NCI-H446 treated with DMSO at 0.1 percent for 48 hours (cell line): ENCODE data around the gene ST3GAL3.

Experiments used
- DNase-seq: peaks from one replicate; lab custom pipeline; 2025; lab: John Stamatoyannopoulos, UW

ST3GAL3 gene

GRCh38 chr1:43878854-43879253, 171.5 kb downstream of the ST3GAL3 start:
- DNase-seq, result no peak

GRCh38 chr1:43879414-43879813, 172.1 kb downstream of the ST3GAL3 start:
- DNase-seq, result peak; percentile 69

DNA sequence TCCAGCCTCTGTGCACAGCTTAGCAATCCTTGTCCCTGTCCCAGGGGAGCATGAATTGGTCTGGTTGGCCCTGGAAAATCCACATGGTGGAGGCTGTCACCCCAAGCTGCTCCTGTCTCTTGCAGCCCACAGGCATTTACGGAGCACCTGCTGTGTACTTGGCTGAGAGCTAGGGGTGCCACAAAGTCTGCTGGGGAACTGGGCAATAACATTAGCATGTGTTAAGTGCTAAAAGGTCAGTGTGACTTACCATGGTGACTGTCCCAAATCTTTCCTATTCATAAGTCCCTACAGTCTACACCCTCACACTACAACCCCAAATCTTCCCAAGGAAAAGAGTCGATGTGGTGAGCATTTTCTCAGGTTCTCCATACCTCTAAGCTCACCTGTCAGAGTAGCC, 172.7 kb downstream of the ST3GAL3 start:
- DNase-seq, result no peak

GRCh38 chr1:43880604-43881003, 173.3 kb downstream of the ST3GAL3 start:
- DNase-seq, result no peak

GRCh38 chr1:43881415-43881814, 174.1 kb downstream of the ST3GAL3 start:
- no peak for DNase-seq

- no peak for DNase-seq
These were observed 175.4 kb downstream of the ST3GAL3 start for GRCh38 chr1:43882763-43883162.

- DNase-seq, result no peak
These were observed 176.0 kb downstream of the ST3GAL3 start for GRCh38 chr1:43883321-43883720.

GRCh38 chr1:43885279-43885801, 178.0 kb downstream of the ST3GAL3 start:
- no peak for DNase-seq

- no peak for DNase-seq
These were observed 180.4 kb downstream of the ST3GAL3 start for GRCh38 chr1:43887748-43888147.

GRCh38 chr1:43890815-43891214, 183.5 kb downstream of the ST3GAL3 start:
- no peak for DNase-seq

DNA sequence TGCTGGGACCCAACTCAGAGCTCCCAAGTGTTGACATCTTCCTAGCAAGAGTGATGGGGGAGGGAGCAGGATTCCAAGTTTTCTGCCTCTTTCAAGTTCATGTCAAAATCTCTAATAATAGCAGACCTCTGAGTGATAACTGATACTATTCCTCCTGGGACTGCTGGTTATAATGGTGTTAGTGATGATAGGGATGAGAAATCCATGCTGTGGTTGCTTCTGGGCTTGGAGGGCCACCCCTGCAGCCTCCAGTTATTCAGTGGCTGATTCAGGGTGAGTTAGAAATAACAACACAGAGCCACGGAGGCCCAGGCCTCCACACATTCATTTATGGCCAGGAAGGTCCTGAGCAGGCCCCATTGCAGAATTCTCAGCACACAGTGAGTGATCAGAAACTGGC, 185.7 kb downstream of the ST3GAL3 start:
- no peak for DNase-seq

DNA sequence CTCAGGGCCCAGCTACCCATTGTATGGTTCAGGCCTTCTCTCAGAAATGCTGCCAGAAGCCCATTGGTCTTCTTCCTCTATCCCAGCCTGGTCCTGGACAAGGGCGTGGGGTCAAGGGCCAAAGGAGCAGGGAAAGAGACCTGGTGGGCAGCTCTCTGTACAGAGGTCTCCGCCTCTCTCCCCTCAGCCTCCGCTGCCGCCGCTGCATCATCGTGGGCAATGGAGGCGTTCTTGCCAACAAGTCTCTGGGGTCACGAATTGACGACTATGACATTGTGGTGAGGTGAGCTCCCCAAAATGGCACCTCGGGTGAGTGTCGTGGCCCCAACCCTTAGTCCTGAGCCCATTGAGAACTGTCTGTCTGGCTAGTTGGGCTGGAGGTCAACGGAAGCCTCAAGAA, 191.6 kb downstream of the ST3GAL3 start:
- DNase-seq, result no peak

DNA sequence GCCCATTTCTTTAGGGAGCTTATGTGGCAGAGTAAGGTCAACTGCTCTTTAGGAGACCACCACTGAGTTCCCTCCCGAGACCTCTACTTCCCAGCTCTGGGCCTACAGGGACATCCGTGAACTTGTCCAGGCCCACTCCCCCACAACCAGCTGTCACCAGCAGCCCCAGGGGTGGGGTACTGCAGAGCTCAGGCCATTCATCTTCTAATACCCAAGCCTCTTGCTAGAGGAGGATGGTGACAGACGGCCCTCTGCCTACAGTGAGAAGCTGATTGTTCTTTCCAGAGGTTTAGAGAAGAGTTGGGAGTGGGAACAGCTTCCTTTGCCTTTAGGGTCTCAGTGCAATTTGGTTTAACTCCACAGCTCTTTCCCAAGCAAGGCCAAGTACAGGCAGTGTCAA, 193.1 kb downstream of the ST3GAL3 start:
- no peak for DNase-seq

- no peak for DNase-seq
These were observed 194.0 kb downstream of the ST3GAL3 start for GRCh38 chr1:43901196-43901961.

DNA sequence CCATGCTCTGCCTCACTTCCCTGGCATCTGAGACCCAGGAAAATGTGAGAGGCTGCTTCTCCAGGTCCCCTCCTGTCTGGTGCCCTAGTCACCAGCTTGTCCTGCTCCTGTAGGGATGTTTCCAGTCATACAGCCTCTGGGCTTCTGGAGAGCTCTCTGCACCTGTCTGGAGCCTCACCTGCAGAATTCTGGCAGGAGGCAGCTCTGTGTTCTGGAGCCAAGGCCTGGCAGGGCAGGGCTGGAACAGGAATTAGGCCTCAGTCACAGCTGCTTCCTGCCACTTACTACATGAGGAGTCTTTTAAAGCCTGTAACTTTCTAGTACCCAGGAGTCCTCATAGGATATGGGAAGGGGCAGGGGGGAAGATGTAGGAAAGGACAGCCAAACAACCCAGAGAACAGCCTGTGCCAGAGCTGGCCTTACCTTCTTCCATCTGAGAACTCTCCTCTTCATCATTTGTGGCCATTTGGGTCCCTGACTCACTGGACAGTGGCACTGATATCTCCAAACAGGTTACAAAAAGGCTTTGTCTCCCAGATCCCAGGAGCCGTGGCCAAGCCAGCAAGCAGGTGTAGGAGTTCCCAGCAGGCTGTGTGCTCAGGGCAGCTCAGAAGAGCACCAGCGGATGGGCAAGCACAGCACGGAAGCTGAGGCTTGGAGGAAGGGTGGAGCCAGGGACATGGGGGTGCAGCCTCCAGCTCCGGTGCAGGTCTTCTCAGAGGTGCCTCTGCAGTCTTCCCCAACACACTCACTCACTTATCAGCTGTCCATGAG, 194.9 kb downstream of the ST3GAL3 start:
- DNase-seq, result no peak

GRCh38 chr1:43904660-43905551, 197.6 kb downstream of the ST3GAL3 start:
- DNase-seq, result no peak

DNA sequence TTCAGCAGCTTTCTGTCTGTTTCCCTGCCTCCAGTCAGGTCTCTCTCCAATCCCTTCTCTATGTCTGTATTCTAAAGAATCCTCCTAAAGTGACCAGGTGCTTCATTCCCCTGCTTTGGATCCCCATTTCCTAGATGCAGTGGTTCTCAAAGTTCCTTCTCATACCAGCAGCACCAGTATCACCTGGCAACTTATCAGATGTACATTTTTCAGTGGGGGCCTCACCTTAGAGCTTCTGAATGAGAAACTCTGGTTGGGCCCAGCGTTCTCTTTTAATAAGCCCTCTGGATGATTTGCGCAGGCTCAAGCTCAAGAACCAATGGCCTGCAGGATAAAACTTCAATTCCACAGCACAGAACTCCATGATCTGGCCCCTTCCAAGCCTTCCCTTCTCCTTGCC, 200.9 kb downstream of the ST3GAL3 start:
- DNase-seq, result no peak

GRCh38 chr1:43908858-43909257, 201.5 kb downstream of the ST3GAL3 start:
- no peak for DNase-seq

DNA sequence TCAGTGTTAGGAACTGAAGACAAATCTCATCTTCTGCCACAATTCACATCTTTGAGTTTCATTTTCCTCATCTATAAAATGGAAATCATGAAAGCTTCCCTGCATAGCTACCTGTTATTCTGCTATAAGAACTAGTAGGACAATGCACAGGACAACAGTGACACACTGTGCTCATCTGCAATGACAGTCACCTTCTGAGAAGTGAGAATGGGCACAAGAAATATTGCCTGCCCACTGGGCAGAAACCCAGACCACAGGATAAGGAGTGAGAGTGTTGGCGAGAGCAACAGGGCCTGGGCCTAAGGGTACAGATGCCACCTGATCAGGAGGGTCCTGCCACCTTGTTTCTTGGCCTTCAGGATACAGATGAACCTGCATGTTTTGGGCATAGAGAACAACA, 203.0 kb downstream of the ST3GAL3 start:
- no peak for DNase-seq

DNA sequence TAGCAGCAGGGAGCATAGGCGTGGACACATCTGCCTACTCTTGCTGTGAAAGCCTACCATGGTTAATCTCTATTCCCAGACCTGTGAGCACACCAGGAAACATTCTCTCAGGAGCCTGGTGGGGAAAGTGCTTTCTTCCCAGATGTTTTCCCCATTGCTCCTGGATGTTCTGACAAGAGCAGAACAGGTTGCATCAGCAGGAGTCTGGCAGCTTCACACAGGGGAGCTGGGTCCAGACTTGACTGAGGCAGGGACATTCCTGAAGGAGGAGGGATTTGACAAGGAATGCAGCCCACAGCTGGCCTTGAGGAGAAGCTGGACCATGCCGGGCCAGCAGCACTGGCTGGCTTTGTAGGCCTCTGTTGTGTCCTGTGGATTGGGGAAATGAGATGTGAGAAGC, 205.3 kb downstream of the ST3GAL3 start:
- no peak for DNase-seq

GRCh38 chr1:43913051-43913501, 205.7 kb downstream of the ST3GAL3 start:
- DNase-seq, result no peak
